ENCODE measurements around the gene RFX3.

- TF ChIP-seq CTCF (conservative IDR thresholded peaks at IDR 0.05) (no peak), EZH2 (IDR thresholded peaks at IDR 0.05; ENCODE audit: low read depth) (no peak)
These were observed 166.0 kb downstream of the RFX3 start for GRCh38 chr9:3359778-3360177.

Measured in PC-9 (cell line).